GM23338 (cell line): ENCODE measurements around the gene DRC7. TPM values are rescaled to one million over a fixed set of nuclear protein-coding genes. Genes with fewer than 3 reads are reported as not detected.

Experiments
- ATAC-seq: fragments of 200-7000 bp; cut with Tn5 transposase; 3 replicates; pipeline ENCODE4 v1.9.1; 2020
- DNase-seq: peaks from one replicate; pipeline ENCODE4 v3.0.0-alpha.2; 2015; ENCODE audit warnings: low spot score
- H2AFZ ChIP-seq: fragments of 200-600 bp; sonication (generic); 2 replicates; pipeline ENCODE4 v1.8.0; 2016; ENCODE audit warnings: antibody characterized with exemption, mild to moderate bottlenecking, moderate library complexity
- H3F3A ChIP-seq: fragments of 200-600 bp; sonication (generic); replicated peaks from 2 replicates; pipeline ENCODE4 v1.8.0; 2017; ENCODE audit warnings: antibody characterized with exemption, mixed run types, low read depth
- H3K27ac ChIP-seq: fragments of 200-600 bp; sonication (generic); 2 replicates; pipeline ENCODE4 v1.6.1; 2016; ENCODE audit warnings: low read depth
- H3K27me3 ChIP-seq: fragments of 200-600 bp; sonication (generic); 2 replicates; pipeline ENCODE4 v1.8.0; 2016; ENCODE audit warnings: mild to moderate bottlenecking, mixed run types, moderate library complexity; ENCODE audit not compliant: insufficient read depth
- H3K36me3 ChIP-seq: fragments of 200-600 bp; sonication (generic); 2 replicates; pipeline ENCODE4 v1.8.0; 2016; ENCODE audit warnings: mild to moderate bottlenecking; ENCODE audit not compliant: insufficient read depth
- H3K4me1 ChIP-seq: fragments of 200-600 bp; sonication (generic); 2 replicates; pipeline ENCODE4 v1.8.0; 2016; ENCODE audit warnings: mild to moderate bottlenecking, moderate library complexity; ENCODE audit not compliant: insufficient read depth
- H3K4me2 ChIP-seq: fragments of 200-600 bp; sonication (generic); 2 replicates; pipeline ENCODE4 v1.7.1; 2017; ENCODE audit warnings: mixed run types
- H3K4me3 ChIP-seq: fragments of 200-600 bp; sonication (generic); 2 replicates; pipeline ENCODE4 v1.6.1; 2016; ENCODE audit warnings: mixed run types
- H3K79me2 ChIP-seq: fragments of 200-600 bp; sonication (generic); replicated peaks from 2 replicates; pipeline ENCODE4 v1.8.0; 2017; ENCODE audit warnings: mild to moderate bottlenecking; ENCODE audit not compliant: insufficient read depth
- H3K9me2 ChIP-seq: fragments of 200-600 bp; sonication (generic); 2 replicates; pipeline ENCODE4 v1.8.0; 2017; ENCODE audit not compliant: insufficient read depth
- H4K20me1 ChIP-seq: fragments of 200-600 bp; sonication (generic); replicated peaks from 2 replicates; pipeline ENCODE4 v1.8.0; 2017; ENCODE audit warnings: mild to moderate bottlenecking; ENCODE audit not compliant: insufficient read depth
- H3K27ac Mint-ChIP-seq: 2 replicates; pipeline ENCODE4 v1.8.0; 2020; ENCODE audit warnings: inconsistent platforms, mild to moderate bottlenecking, moderate library complexity, mixed read lengths
- H3K27me3 Mint-ChIP-seq: 3 replicates; pipeline ENCODE4 v1.8.0; 2022; ENCODE audit warnings: low read depth, mild to moderate bottlenecking, moderate library complexity, mixed read lengths, inconsistent platforms; ENCODE audit not compliant: insufficient read depth, poor library complexity
- H3K36me3 Mint-ChIP-seq: 3 replicates; pipeline ENCODE4 v1.8.0; 2021; ENCODE audit warnings: low read depth, mild to moderate bottlenecking, inconsistent platforms, moderate library complexity, mixed read lengths
- H3K4me1 Mint-ChIP-seq: 3 replicates; pipeline ENCODE4 v1.8.0; 2020; ENCODE audit warnings: mild to moderate bottlenecking, inconsistent platforms, mixed read lengths
- H3K4me3 Mint-ChIP-seq: 3 replicates; pipeline ENCODE4 v1.8.0; 2021; ENCODE audit warnings: moderate library complexity, mild to moderate bottlenecking, inconsistent platforms, mixed read lengths
- H3K9me3 Mint-ChIP-seq: 3 replicates; pipeline ENCODE4 v1.8.0; 2020; ENCODE audit warnings: moderate library complexity, mild to moderate bottlenecking, inconsistent platforms, mixed read lengths
- CREB1 ChIP-seq: fragments of 250-450 bp; sonication (Bioruptor Pico); IDR thresholded peaks from 2 replicates; pipeline ENCODE4 v1.5.0; 2020; ENCODE audit warnings: low read depth, mild to moderate bottlenecking, moderate library complexity
- EZH2phosphoT487 ChIP-seq: fragments of 200-600 bp; sonication (generic); IDR thresholded peaks from one replicate; pipeline ENCODE4 v1.8.1; 2018; ENCODE audit warnings: antibody characterized with exemption; ENCODE audit not compliant: unreplicated experiment
- JUNB ChIP-seq: IDR thresholded peaks from one replicate; pipeline ENCODE4 v1.6.1; 2016; ENCODE audit warnings: antibody characterized with exemption; ENCODE audit not compliant: unreplicated experiment
- NANOG ChIP-seq: IDR thresholded peaks from 2 replicates; pipeline ENCODE4 v1.6.1; 2016; ENCODE audit warnings: antibody characterized with exemption, borderline replicate concordance
- POLR2AphosphoS5 ChIP-seq: IDR thresholded peaks from 2 replicates; pipeline ENCODE4 v1.6.1; 2016; ENCODE audit warnings: antibody characterized with exemption, low read depth
- STAT1 ChIP-seq: IDR thresholded peaks from one replicate; pipeline ENCODE4 v1.6.1; 2016; ENCODE audit warnings: antibody characterized with exemption; ENCODE audit not compliant: unreplicated experiment
- ZNF114 ChIP-seq: fragments of 250-450 bp; sonication (Bioruptor Pico); IDR thresholded peaks from 2 replicates; pipeline ENCODE4 v1.5.0; 2020; ENCODE audit warnings: mild to moderate bottlenecking, moderate library complexity
- ZNF331 ChIP-seq: fragments of 250-450 bp; sonication (Bioruptor Pico); IDR thresholded peaks from 2 replicates; pipeline ENCODE4 v1.5.0; 2020; ENCODE audit warnings: low read depth, mild to moderate bottlenecking, moderate library complexity
- polyA plus RNA-seq: library from polyadenylated mRNA; unstranded; fragments of >200 nt; fragmentation: Nextera tagmentation; extraction: Ambion mirVana; gene quantifications from 2 replicates; pipeline ENCODE4 v1.2.1, GENCODE V29; 2016
- total RNA-seq: library from RNA; depleted of rRNA; stranded (reverse); fragments of >200 nt; shearing (Covaris generic); gene quantifications from 2 replicates; pipeline ENCODE4 v1.2.3, GENCODE V29; 2014
- TF ChIP-seq, protein P1 (sequence below), 2 experiments: fragments of 200-600 bp in 1 of 2; sonication (generic) in 1 of 2; conservative IDR thresholded peaks; 2 replicates each; pipeline versions ENCODE4 v1.5.1 to v1.6.1; 2016 to 2017; ENCODE audit warnings: antibody characterized with exemption in 2 of 2, low read depth in 2 of 2, mild to moderate bottlenecking in 2 of 2, moderate library complexity in 1 of 2
- TF ChIP-seq, protein P2 (sequence below): fragments of 250-450 bp; sonication (Bioruptor Pico); IDR thresholded peaks from 2 replicates; pipeline ENCODE4 v1.5.0; 2020; ENCODE audit warnings: mild to moderate bottlenecking, moderate library complexity
- TF ChIP-seq, protein P3 (sequence below): IDR thresholded peaks from 2 replicates; pipeline ENCODE4 v1.6.1; 2016; ENCODE audit warnings: antibody characterized with exemption
- TF ChIP-seq, protein P4 (sequence below): IDR thresholded peaks from one replicate; pipeline ENCODE4 v1.6.1; 2018; ENCODE audit warnings: antibody characterized with exemption; ENCODE audit not compliant: unreplicated experiment

The DRC7 gene
- total and polyA plus RNA-seq, 2 experiments from 2014 or later, result not detected

DNA sequence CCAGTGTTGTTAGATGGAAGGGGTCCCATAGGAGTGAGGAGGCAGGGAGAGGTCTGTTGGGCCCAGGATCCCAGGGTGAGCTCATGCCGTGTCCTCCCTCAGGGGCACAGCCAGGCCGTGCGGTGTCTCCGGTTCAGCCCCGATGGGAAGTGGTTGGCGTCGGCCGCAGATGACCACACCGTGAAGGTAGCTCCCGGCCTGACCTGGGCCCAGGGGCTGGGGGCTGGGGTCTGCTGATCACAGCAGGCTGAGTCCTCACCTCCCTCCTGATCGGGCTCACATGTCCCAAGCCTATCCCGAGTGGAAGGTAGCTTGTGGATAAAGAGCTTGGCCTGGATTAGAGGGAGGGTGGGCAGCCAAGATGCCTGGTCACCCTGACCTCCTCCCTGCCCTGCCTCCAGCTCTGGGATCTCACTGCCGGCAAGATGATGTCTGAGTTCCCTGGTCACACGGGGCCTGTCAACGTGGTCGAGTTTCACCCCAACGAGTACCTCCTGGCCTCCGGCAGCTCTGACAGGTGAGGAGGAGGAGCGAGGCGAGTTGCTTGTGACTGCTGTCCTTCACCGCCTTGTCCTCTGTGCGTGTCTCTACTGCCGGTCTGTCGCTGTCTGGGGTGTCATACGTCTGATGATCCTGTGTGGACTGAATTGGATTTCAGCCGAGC lies 57.1 kb downstream of the DRC7 start:
- H3K36me3 ChIP-seq, result no peaks in the 10 kb centered on the region
- H3K27ac ChIP-seq, result no peak overlapping the region
- ATAC-seq (no peak), DNase-seq (no peak)
- H3K4me3 ChIP-seq, result no peak overlapping the region
- peaks cover 26% of the 10 kb centered on the region for H3K36me3 Mint-ChIP-seq
- H3F3A ChIP-seq, result no peaks in the 10 kb centered on the region
- H3K27me3 ChIP-seq, result no peaks in the 10 kb centered on the region
- H3K9me3 Mint-ChIP-seq, result no peaks in the 10 kb centered on the region
- peaks cover 4% of the 10 kb centered on the region for H3K27me3 Mint-ChIP-seq
- H3K4me1 Mint-ChIP-seq, result no peaks in the 10 kb centered on the region
- TF ChIP-seq EZH2phosphoT487 (no peak), POLR2AphosphoS5 (no peak), ZNF114 (no peak), JUNB (no peak), ZNF331 (CRISPR knock-in tag) (no peak), STAT1 (no peak), NANOG (no peak), CREB1 (no peak)
- TF ChIP-seq, protein P1, sequence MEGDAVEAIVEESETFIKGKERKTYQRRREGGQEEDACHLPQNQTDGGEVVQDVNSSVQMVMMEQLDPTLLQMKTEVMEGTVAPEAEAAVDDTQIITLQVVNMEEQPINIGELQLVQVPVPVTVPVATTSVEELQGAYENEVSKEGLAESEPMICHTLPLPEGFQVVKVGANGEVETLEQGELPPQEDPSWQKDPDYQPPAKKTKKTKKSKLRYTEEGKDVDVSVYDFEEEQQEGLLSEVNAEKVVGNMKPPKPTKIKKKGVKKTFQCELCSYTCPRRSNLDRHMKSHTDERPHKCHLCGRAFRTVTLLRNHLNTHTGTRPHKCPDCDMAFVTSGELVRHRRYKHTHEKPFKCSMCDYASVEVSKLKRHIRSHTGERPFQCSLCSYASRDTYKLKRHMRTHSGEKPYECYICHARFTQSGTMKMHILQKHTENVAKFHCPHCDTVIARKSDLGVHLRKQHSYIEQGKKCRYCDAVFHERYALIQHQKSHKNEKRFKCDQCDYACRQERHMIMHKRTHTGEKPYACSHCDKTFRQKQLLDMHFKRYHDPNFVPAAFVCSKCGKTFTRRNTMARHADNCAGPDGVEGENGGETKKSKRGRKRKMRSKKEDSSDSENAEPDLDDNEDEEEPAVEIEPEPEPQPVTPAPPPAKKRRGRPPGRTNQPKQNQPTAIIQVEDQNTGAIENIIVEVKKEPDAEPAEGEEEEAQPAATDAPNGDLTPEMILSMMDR (conservative IDR thresholded peaks at IDR 0.05; ENCODE audit: low read depth in 2 of 2), result no peak
- TF ChIP-seq, protein P2, sequence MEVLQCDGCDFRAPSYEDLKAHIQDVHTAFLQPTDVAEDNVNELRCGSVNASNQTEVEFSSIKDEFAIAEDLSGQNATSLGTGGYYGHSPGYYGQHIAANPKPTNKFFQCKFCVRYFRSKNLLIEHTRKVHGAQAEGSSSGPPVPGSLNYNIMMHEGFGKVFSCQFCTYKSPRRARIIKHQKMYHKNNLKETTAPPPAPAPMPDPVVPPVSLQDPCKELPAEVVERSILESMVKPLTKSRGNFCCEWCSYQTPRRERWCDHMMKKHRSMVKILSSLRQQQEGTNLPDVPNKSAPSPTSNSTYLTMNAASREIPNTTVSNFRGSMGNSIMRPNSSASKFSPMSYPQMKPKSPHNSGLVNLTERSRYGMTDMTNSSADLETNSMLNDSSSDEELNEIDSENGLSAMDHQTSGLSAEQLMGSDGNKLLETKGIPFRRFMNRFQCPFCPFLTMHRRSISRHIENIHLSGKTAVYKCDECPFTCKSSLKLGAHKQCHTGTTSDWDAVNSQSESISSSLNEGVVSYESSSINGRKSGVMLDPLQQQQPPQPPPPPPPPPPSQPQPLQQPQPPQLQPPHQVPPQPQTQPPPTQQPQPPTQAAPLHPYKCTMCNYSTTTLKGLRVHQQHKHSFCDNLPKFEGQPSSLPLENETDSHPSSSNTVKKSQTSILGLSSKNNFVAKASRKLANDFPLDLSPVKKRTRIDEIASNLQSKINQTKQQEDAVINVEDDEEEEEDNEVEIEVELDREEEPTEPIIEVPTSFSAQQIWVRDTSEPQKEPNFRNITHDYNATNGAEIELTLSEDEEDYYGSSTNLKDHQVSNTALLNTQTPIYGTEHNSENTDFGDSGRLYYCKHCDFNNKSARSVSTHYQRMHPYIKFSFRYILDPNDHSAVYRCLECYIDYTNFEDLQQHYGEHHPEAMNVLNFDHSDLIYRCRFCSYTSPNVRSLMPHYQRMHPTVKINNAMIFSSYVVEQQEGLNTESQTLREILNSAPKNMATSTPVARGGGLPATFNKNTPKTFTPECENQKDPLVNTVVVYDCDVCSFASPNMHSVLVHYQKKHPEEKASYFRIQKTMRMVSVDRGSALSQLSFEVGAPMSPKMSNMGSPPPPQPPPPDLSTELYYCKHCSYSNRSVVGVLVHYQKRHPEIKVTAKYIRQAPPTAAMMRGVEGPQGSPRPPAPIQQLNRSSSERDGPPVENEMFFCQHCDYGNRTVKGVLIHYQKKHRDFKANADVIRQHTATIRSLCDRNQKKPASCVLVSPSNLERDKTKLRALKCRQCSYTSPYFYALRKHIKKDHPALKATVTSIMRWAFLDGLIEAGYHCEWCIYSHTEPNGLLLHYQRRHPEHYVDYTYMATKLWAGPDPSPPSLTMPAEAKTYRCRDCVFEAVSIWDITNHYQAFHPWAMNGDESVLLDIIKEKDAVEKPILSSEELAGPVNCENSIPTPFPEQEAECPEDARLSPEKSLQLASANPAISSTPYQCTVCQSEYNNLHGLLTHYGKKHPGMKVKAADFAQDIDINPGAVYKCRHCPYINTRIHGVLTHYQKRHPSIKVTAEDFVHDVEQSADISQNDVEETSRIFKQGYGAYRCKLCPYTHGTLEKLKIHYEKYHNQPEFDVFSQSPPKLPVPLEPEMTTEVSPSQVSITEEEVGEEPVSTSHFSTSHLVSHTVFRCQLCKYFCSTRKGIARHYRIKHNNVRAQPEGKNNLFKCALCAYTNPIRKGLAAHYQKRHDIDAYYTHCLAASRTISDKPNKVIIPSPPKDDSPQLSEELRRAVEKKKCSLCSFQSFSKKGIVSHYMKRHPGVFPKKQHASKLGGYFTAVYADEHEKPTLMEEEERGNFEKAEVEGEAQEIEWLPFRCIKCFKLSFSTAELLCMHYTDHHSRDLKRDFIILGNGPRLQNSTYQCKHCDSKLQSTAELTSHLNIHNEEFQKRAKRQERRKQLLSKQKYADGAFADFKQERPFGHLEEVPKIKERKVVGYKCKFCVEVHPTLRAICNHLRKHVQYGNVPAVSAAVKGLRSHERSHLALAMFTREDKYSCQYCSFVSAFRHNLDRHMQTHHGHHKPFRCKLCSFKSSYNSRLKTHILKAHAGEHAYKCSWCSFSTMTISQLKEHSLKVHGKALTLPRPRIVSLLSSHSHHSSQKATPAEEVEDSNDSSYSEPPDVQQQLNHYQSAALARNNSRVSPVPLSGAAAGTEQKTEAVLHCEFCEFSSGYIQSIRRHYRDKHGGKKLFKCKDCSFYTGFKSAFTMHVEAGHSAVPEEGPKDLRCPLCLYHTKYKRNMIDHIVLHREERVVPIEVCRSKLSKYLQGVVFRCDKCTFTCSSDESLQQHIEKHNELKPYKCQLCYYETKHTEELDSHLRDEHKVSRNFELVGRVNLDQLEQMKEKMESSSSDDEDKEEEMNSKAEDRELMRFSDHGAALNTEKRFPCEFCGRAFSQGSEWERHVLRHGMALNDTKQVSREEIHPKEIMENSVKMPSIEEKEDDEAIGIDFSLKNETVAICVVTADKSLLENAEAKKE (CRISPR knock-in tag), result no peak
- TF ChIP-seq, protein P3, sequence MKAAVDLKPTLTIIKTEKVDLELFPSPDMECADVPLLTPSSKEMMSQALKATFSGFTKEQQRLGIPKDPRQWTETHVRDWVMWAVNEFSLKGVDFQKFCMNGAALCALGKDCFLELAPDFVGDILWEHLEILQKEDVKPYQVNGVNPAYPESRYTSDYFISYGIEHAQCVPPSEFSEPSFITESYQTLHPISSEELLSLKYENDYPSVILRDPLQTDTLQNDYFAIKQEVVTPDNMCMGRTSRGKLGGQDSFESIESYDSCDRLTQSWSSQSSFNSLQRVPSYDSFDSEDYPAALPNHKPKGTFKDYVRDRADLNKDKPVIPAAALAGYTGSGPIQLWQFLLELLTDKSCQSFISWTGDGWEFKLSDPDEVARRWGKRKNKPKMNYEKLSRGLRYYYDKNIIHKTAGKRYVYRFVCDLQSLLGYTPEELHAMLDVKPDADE, result no peak
- TF ChIP-seq, protein P4, sequence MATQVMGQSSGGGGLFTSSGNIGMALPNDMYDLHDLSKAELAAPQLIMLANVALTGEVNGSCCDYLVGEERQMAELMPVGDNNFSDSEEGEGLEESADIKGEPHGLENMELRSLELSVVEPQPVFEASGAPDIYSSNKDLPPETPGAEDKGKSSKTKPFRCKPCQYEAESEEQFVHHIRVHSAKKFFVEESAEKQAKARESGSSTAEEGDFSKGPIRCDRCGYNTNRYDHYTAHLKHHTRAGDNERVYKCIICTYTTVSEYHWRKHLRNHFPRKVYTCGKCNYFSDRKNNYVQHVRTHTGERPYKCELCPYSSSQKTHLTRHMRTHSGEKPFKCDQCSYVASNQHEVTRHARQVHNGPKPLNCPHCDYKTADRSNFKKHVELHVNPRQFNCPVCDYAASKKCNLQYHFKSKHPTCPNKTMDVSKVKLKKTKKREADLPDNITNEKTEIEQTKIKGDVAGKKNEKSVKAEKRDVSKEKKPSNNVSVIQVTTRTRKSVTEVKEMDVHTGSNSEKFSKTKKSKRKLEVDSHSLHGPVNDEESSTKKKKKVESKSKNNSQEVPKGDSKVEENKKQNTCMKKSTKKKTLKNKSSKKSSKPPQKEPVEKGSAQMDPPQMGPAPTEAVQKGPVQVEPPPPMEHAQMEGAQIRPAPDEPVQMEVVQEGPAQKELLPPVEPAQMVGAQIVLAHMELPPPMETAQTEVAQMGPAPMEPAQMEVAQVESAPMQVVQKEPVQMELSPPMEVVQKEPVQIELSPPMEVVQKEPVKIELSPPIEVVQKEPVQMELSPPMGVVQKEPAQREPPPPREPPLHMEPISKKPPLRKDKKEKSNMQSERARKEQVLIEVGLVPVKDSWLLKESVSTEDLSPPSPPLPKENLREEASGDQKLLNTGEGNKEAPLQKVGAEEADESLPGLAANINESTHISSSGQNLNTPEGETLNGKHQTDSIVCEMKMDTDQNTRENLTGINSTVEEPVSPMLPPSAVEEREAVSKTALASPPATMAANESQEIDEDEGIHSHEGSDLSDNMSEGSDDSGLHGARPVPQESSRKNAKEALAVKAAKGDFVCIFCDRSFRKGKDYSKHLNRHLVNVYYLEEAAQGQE, result no peak
- no peak overlapping the region for H3K27ac Mint-ChIP-seq
- no peaks in the 10 kb centered on the region for H3K79me2 ChIP-seq
- H3K9me2 ChIP-seq, result no peaks in the 10 kb centered on the region
- H4K20me1 ChIP-seq, result no peaks in the 10 kb centered on the region; the same call in 1 of the 2 replicates
- no peak overlapping the region for H3K4me2 ChIP-seq
- no peaks in the 10 kb centered on the region for H3K4me1 ChIP-seq
- H2AFZ ChIP-seq, result no peak overlapping the region
- no peak overlapping the region for H3K4me3 Mint-ChIP-seq
